HG02870 (cell line): ENCODE data around the gene ADRA1B.
"Not testable (repeated sequence)": the region's sequence is repeated elsewhere in the genome, so short reads cannot be mapped to it uniquely, and the experiment has no call there.

Source experiments
- ATAC-seq: cut with Tn5 transposase; IDR thresholded peaks from one replicate; pipeline ENCODE4 v1.9.1; 2021; ENCODE audit warnings: mild to moderate bottlenecking, moderate library complexity; ENCODE audit not compliant: unreplicated experiment

ADRA1B gene

DNA sequence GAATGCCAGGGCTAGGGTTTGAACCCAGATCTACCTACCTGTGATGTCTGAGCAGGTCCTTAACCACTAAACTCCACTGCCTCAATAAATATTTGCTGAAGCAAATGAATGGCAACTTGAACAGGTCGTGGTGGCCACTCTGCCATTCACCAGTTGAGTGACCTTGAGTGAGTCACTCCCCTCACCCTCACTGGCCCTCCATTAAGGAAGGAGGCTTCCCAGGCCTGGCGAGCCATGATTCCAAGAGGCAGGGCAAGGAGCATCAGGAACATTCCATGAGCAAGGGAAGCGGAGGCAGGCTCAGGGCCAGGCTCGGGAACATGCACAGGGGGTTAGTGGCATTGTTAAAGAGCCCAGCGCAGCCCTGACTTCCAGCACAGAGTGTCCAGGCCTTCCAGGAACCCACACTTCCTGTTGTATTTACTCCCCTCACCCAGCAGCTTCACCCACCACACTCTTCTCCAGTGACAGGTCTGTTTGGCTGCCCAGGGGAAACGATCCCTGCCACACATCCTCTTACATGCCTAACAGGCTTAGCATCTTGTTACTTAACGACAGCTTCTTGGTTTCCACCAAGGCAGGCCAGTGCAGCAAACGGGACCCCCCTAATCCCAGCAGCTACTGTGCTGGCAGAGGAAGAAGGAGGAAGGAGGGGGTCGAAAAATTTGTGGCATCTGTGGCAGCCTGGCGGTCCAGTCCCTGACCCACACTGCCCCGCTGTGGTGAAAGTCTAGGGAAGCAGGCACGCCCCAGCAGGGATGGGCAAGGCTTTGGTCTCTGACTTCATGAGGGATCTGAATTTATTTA lies 49.0 kb downstream of the ADRA1B start:
- ATAC-seq: no peak

DNA sequence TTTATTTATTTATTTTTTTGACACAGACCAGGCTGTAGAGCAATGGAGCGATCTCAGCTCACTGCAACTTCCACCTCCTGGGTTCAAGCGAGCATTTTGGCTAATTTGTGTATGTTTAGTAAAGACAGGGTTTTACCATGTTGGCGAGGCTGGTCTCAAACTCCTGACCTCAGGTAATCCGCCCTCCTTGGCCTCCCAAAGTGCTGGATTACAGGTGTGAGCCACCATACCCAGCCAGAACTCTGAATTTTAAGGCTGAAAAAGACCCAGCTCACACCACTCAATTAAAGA lies 49.5 kb downstream of the ADRA1B start:
- ATAC-seq: not testable (repeated sequence)

DNA sequence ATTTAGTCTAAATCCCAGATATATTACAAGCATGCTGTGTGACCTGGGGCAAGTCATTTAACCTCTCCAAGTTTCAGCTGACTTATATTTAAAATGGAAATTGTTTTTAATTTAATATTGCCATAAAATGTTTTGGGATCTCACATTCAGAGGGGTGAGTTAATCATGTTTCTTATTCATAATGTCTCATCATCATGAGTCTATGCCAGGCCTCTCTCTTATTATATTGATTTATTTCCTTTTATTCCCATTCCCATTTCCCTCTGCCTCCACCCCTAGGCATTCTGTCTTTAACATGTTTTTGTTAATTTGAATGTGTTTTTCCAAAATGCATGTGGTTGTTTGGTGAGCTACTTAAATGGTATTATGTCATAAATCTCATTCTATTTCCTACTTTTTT lies 53.7 kb downstream of the ADRA1B start:
- no peak for ATAC-seq

DNA sequence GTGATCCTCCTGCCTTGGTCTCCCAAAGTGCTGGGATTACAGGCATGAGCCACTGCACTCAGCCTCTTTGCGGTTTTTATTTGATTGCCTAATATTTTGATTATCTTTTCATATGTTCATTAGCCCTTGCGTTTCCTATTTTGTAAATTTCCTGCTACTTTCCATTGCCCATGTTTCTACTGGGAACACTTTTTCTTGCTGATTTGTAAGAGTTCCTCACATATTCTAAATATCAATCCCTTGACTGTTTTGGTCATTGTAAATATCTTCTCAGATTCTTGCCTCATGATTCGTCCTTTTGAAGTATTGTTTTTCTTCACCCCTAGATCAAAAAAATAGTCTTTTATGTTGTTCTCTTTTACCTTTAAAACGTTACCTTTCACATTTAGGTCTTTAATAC lies 54.8 kb downstream of the ADRA1B start:
- ATAC-seq: no peak

DNA sequence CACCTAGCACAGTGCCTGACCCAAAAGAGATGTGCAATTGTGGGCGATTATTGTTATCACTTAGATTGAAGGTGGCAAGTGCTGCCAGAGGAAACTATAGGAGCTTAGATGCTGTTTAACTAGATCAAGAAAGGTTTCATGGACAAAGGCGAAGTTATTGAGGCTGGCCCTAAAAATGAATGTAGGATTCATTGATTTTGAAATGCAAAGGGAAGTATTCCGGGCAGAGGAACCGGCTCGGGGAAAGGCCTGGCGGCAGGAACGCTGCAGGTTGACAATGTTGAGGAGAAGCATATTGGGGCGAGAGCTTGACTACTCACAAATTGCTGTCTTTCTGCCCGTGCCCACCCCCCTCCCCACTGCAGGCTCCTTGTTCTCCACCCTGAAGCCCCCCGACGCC lies 55.2 kb downstream of the ADRA1B start:
- no peak for ATAC-seq

GRCh38 chr5:159971931-159972461 lies 55.7 kb downstream of the ADRA1B start:
- no peak for ATAC-seq

DNA sequence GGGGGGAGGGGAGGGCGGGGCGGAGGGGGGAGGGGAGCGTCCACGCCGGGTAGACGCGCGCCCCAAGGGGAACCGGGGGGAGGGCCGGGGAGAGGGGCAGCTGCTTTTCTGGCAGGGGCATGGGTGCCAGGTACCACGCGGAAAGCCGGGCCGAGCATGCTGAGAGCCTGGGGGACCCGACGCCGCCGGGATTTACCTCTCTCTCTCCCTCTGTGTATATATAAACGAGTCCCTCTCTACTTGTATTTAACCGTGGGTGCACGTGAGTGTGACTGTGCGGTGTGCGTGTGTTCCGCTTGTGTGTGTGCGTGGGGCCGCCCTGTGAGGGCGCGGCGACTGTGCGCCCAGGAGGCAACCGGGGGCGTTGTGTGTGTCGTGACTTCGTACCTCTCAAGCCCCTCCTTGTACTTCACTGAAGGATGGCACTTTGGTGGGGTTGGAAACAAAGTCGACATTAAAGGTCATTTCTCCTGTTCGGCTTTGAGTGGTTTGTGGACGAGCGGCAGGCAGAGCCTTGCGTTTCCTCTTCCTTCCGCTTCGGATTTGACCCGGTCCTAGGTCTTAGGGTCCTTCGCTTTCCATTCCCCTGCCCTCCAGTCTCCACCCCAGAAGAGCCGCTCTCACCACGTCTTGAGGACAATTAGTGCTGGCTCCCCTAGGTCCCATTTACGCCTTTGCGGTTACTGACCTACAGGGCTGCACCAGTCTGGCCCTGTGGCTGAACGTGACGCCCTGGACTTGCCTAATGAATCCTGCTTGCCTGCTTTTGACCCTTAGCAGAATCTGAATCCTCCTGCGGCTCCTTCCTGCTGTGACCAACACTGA lies 56.5 kb downstream of the ADRA1B start:
- ATAC-seq: no peak

GRCh38 chr5:159975462-159976019 lies 59.3 kb downstream of the ADRA1B start:
- ATAC-seq: no peak

DNA sequence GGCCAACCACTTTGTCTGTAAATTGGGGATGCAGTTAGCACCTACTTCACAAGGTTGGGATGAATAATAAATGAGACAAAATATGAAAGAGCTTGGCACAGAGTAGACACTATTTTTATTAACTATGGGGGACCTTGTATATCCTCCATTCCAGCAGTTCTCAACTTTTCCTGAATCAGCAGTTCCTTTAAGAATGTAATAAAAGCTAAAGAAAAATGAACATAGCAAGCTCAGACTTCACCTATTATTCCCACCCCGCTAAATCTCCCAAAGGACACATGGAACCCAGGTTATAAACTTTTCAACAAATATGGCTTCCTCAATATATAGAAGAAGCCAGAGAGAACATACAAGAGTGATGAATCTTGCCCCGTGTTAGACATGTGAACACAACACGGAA lies 60.6 kb downstream of the ADRA1B start:
- no peak for ATAC-seq

DNA sequence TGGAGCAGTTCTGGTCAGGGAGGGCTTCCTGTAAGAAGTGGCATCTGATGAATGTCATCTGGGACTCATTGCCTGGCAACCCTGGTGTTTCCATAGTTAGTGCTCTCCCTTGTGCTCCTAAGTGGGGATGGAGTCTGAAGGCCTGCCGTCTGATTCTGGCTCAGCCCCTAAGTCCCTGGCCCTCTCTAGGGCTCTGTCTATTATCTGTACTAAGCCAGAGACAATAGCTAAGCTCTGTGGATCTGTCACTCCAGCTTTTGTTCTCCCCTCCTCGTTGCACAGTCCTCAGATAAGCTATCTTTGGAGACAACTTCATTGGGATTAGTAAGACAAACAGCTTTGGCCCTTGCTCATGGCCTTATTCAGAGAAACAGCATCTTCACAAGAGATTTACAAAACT lies 62.1 kb downstream of the ADRA1B start:
- ATAC-seq: no peak

GRCh38 chr5:159982421-159983173 lies 66.3 kb downstream of the ADRA1B start:
- no peak for ATAC-seq

GRCh38 chr5:159987031-159987674 lies 70.9 kb downstream of the ADRA1B start:
- peak; percentile 92 for ATAC-seq

- no peak for ATAC-seq
These were observed 74.2 kb downstream of the ADRA1B start for GRCh38 chr5:159990506-159990905.

GRCh38 chr5:159992566-159992965 lies 76.3 kb downstream of the ADRA1B start:
- no peak for ATAC-seq

DNA sequence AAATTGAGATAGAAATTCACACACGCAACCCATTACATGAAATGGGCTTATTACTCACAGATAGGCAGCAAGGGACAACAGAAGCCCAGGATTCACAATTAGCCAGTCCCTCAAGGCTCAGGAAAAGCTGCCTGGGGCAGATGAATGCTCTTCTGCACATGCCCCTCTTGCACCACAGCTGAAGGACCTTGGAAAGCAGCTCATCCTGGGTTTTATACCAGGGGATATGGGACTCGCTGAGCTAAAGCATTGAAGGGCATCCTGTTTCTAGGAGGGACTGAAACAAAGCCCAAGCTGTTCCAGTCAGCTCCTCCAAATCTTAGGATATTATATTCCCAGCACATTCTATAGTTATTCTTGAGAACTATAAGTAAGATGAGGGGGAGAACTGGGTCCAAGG lies 76.9 kb downstream of the ADRA1B start:
- ATAC-seq: no peak

GRCh38 chr5:159995907-159996306 lies 79.6 kb downstream of the ADRA1B start:
- no peak for ATAC-seq

DNA sequence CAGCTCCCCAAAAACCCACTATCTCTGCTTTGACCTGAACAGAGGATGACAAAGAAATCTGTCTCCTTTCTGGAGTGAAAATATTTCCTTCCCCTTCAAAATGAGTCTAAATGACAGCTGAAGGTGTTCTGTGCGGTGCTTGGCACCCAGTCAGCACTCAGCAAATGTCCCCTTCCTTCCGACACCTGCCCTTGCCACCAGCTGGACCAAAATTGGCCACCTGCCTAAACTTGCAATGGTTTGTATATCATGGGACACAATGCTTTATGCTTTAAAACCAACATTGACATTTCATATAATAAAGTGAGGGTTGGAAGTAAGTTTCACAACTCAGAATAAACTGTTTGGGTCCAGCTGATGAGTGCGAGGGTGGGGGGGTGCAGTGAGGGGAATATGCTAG lies 85.2 kb downstream of the ADRA1B start:
- no peak for ATAC-seq

GRCh38 chr5:160007514-160007913 lies 91.2 kb downstream of the ADRA1B start:
- no peak for ATAC-seq

DNA sequence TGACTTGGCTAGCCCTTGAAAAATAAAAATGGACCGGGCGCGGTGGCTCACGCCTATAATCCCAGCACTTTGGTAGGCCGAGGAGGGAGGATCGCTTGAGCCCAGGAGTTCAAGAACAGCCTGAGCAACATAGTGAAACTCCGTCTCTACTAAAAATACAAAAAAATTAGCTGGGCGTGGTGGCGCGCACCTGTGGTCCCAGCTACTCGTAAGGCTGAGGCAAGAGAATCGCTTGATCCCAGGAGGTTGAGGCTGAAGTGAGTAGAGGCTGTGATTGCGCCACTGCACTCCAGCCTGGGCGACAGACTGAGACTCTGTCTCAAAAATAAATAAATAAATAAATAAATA lies 92.2 kb downstream of the ADRA1B start:
- not testable (repeated sequence) for ATAC-seq

- ATAC-seq: peak; percentile 99
These were observed 92.8 kb downstream of the ADRA1B start, which contains the start of gene TTC1 for GRCh38 chr5:160008877-160009590. Gene TTC1 (plus strand): TSS chr5:160009139. CDS start chr5:160010529, 1,390 bp downstream.
